Pancreas (tissue), 10 donors: ENCODE measurements around the gene OTOP2. TPM values are rescaled to one million over a fixed set of nuclear protein-coding genes. Genes with fewer than 3 reads are reported as not detected.

Source experiments
- ATAC-seq, 4 donors: fragments of 200-7000 bp; cut with Tn5 transposase; one replicate each; pipeline versions ENCODE4 v1.8.0 to v1.9.1; 2020; ENCODE audit warnings: mild to moderate bottlenecking in 4 of 4, moderate library complexity in 4 of 4
- DNase-seq, 6 donors: peaks; one replicate each; pipeline ENCODE4 v3.0.0-alpha.2; 2020
- FAIRE-seq: peaks from 2 replicates; lab custom pipeline; 2012; peaks lifted over from hg19 to GRCh38; lab: Jason Lieb, UNC
- H3K27ac ChIP-seq, 4 donors: fragments of 200-600 bp; sonication (generic); 1 replicate in 3 of 4; 2 replicates in 1 of 4; pipeline versions ENCODE4 v1.5.0 to v1.8.0; 2020
- H3K27me3 ChIP-seq, 4 donors: fragments of 200-600 bp; one replicate each; pipeline ENCODE4 v1.8.0; 2021
- H3K36me3 ChIP-seq, 3 donors: fragments of 200-600 bp; sonication (generic) in 1 of 3; one replicate each; pipeline versions ENCODE4 v1.5.0 to v1.8.0; 2020 to 2021
- H3K4me1 ChIP-seq, 3 donors: fragments of 200-600 bp; one replicate each; pipeline ENCODE4 v1.8.0; 2021
- H3K4me3 ChIP-seq, 4 donors: fragments of 200-600 bp; sonication (generic) in 2 of 4; one replicate each; pipeline versions ENCODE4 v1.5.0 to v1.8.0; 2020 to 2021
- H3K9me3 ChIP-seq, 4 donors: fragments of 200-600 bp; one replicate each; pipeline ENCODE4 v1.8.0; 2021
- WGBS, 2 donors: extraction: QIAGEN DNeasy Blood & Tissue Kit; methylation state at CpG; one replicate each; pipeline ENCODE4 v1.1.7; 2013; 5-methylcytosine and 5-hydroxymethylcytosine counted together
- intact Hi-C, 3 donors: fragments of 100-400 bp; cut with DNase I; formaldehyde crosslinking; loops; one replicate each; pipeline versions ENCODE4 v1.11.1 to v1.14.2; 2022
- polyA plus RNA-seq, 2 donors: library from polyadenylated mRNA; stranded (reverse); fragments of 200-250 nt; gene quantifications; one replicate each; pipeline ENCODE4 v1.2.3, GENCODE V29; 2013
- total RNA-seq, 6 donors: library from RNA; stranded (reverse); fragmentation: NEBNext Ultra II Directional in 4 of 6; extraction: Animal tissue kit (Norgen Biotek cat#: 25700) in 4 of 6; gene quantifications; one replicate each; pipeline versions ENCODE4 v1.2.1 to v1.2.4, GENCODE V29; 2021 to 2023
- TF ChIP-seq, protein P1 (sequence below), 4 donors: fragments of 200-600 bp; sonication (generic) in 3 of 4; IDR thresholded peaks; one replicate each; pipeline versions ENCODE4 v1.5.0 to v1.8.0; 2021; ENCODE audit warnings: antibody characterized with exemption in 4 of 4
- donor health status: healthy with polysubstance abuse.
- donor health status: DM: no; HTN: no; CAD: no; lungs with moderate emphysema.
- donor health status: DM: no; HTN: no; CAD: no.
- donor health status: control.
- donor health status: control.
- donor health status: Bipolar disorder and iron deficiency.
- donor health status: DM: yes; HTN: yes; CAD: no.
- donor health status: DM: no; HTN: no; CAD: no.
- donor health status: DM: no; HTN: no; CAD: no.
- donor health status: DM: yes; HTN: yes; CAD: no.

Gene OTOP2
- total and polyA plus RNA-seq, 8 donors = not detected

DNA sequence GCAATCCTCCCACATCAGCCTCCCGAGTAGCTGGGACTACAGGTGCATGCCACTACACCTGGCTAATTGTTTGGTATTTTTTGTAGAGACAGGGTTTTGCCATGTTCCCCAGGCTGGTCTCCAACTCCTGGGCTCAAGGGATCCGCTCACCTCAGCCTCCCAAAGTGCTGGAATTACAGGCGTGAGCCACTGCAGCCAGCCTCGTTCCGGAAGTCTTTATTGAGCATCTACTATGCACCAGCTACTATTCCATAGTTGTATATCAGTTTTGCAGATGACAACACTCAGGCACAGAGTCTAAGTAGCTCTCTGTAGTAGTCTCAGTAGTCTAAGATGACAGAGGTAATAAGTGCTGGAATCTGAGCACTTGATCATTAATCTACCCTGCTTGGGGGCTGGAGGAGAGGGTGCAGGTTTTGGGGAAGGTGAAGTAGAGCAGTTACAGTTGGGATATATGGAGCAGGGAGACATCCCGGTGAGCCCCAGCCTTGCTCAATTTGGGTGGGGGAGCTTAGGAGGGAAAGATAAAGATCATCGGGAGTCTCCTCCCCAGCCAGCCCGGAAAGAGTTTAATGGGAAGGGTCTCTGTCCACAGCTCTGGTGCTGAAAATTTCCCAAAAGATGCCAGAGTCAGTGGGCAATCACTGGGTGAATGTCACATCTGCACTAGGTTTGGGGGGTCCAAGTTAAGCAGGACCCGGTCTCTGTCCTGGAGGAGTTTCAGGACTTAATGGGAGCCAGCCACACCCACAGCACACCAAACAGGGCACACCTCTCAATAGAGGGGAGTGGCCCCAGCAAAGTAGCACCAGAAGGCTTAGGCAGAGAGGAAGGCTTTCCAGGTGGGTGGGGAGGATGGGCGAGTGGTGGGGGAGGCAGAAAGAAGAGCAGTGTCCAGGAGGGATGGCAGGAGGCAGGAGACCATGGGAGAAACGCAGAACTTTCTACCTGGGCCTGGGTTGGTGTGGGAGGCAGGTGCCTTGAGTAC, 13.3 kb downstream of the OTOP2 start:
- DNase-seq = no peak
- H3K4me3 ChIP-seq = no peak overlapping the region
- no peak overlapping the region for H3K27ac ChIP-seq
- TF ChIP-seq, protein P1, sequence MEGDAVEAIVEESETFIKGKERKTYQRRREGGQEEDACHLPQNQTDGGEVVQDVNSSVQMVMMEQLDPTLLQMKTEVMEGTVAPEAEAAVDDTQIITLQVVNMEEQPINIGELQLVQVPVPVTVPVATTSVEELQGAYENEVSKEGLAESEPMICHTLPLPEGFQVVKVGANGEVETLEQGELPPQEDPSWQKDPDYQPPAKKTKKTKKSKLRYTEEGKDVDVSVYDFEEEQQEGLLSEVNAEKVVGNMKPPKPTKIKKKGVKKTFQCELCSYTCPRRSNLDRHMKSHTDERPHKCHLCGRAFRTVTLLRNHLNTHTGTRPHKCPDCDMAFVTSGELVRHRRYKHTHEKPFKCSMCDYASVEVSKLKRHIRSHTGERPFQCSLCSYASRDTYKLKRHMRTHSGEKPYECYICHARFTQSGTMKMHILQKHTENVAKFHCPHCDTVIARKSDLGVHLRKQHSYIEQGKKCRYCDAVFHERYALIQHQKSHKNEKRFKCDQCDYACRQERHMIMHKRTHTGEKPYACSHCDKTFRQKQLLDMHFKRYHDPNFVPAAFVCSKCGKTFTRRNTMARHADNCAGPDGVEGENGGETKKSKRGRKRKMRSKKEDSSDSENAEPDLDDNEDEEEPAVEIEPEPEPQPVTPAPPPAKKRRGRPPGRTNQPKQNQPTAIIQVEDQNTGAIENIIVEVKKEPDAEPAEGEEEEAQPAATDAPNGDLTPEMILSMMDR (IDR thresholded peaks at IDR 0.05) = no peak
- intact Hi-C loops = no loop called here
- no peaks in the 10 kb centered on the region for H3K36me3 ChIP-seq
- ATAC-seq = no peak
- no peaks in the 10 kb centered on the region for H3K9me3 ChIP-seq
- H3K27me3 ChIP-seq = no peaks in the 10 kb centered on the region
- FAIRE-seq = no peak
- WGBS, 2 donors = 67% methylated on average over 11 of the region's 11 CpGs
- H3K4me1 ChIP-seq = no peaks in the 10 kb centered on the region

DNA sequence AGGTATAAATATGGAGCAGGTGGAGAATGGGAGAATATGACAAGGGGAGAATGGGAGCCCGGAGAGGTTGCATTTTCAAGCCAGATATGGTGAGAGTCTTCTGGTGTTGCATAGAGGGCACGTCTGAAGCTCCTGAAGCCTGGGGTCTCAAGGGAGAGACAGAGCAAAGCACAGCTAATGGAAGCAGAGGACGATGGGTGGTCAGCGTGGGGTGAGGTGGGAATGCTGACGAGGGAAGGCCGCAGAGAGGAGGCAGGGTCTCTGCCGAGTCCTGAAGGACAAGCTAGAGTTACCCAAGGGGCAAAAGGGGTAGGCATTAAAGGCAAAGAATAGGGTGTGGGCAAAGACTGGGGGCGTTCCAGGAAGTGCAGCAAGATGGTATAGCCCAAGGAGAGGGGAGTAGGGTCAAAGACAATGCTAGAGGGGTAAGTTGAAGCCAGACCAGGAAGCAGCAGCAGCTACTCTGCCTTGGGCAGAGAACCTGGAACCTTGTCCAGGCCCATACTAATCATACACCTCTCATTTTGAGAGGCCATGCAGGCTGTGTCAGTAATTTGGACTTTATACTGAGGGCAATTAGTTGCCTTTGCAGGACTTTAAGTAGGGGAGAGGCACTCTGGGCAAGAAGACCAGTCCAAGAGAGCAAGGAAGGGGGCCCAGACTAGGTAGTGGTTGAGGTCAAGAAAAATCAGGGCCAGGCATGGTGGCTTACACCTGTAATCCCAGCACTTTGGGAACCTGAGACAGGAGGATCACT, 14.3 kb downstream of the OTOP2 start:
- no peak for ATAC-seq
- Histone ChIP-seq H3K27ac (no peak overlapping the region), H3K4me3 (no peak overlapping the region), H3K27me3 (no peaks in the 10 kb centered on the region), H3K4me1 (no peaks in the 10 kb centered on the region), H3K36me3 (no peaks in the 10 kb centered on the region), H3K9me3 (no peaks in the 10 kb centered on the region)
- intact Hi-C loops = no loop called here
- TF ChIP-seq, protein P1 (IDR thresholded peaks at IDR 0.05) = no peak
- DNase-seq = no peak
- WGBS, 2 donors = 66 to 78% methylated on average over 8 of the region's 8 CpGs
- FAIRE-seq = no peak

DNA sequence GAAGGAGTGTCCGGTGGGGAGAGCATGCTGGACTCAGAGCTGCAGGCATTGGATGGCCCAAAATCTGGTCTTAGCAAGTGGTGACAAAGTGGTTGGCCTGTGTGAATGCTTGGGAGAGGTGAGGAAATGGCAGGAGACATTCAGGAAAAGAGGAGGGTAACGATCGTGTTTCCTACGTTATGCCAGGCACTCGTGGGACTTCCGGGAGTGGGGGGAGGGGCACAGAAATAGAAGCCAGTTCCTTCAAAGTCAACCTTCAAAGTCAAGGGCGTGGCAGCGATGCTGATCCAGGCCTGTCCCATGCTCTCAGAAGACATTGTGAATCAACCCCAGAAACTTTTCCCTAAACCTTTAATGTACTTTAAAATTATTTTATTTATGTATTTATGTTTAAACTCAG, 15.5 kb downstream of the OTOP2 start:
- ATAC-seq (no peak), DNase-seq (no peak), FAIRE-seq (no peak)
- H3K27ac ChIP-seq = no peak overlapping the region
- WGBS, 2 donors = 54 to 55% methylated on average over 8 of the region's 8 CpGs
- H3K36me3 ChIP-seq = no peaks in the 10 kb centered on the region
- H3K4me3 ChIP-seq = no peak overlapping the region
- no peaks in the 10 kb centered on the region for H3K4me1 ChIP-seq
- H3K27me3 ChIP-seq = no peaks in the 10 kb centered on the region
- H3K9me3 ChIP-seq = no peaks in the 10 kb centered on the region
- intact Hi-C loops = no loop called here
- TF ChIP-seq, protein P1 (IDR thresholded peaks at IDR 0.05) = no peak

DNA sequence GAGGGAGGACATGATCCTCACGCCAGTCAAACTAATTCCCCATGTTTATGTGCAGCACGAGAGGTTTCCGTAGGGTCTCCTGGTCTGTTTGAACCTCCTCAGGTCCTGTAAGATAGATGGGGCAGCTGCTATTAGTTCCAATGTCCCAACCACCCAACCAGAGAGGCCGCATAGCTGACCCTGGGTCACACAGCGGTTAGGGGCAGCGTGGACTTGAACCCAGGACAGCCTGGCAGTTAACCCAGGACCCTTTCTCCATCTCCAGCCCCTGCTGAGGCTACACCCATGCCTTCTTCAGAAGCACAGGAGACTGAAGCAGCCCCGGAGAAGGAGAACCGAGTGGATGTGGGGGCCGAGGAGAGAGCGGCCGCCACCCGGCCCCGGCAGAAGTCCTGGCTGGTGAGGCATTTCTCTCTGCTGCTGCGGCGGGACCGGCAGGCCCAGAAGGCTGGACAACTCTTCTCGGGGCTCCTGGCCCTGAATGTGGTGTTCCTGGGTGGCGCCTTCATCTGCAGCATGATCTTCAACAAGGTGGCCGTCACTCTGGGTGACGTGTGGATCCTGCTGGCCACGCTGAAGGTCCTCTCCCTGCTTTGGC, 17.2 kb downstream of the OTOP2 start:
- Histone ChIP-seq H3K4me1 (no peaks in the 10 kb centered on the region), H3K36me3 (no peaks in the 10 kb centered on the region), H3K27me3 (no peaks in the 10 kb centered on the region), H3K4me3 (no peak overlapping the region), H3K27ac (no peak overlapping the region), H3K9me3 (no peaks in the 10 kb centered on the region)
- TF ChIP-seq, protein P1 (IDR thresholded peaks at IDR 0.05) = no peak
- FAIRE-seq (no peak), DNase-seq (no peak), ATAC-seq (no peak)
- intact Hi-C loops = no loop called here
- WGBS, 2 donors = 71 to 76% methylated on average over 21 of the region's 21 CpGs
